Suprapubic skin (tissue), 4 donors: ENCODE measurements around the gene CPT1B. TPM values are rescaled to one million over a fixed set of nuclear protein-coding genes. Genes with fewer than 3 reads are reported as not detected.

Experiments
- DNase-seq, 2 donors: peaks; one replicate each; pipeline ENCODE4 v3.0.0-alpha.2; 2019; ENCODE audit warnings: low spot score in 2 of 2
- H3K27ac ChIP-seq: fragments of 200-600 bp; sonication (generic); one replicate; pipeline ENCODE4 v1.5.1; 2019
- H3K27me3 ChIP-seq: fragments of 200-600 bp; sonication (generic); one replicate; pipeline ENCODE4 v1.5.1; 2019
- H3K36me3 ChIP-seq: fragments of 200-600 bp; sonication (generic); one replicate; pipeline ENCODE4 v1.5.1; 2019
- H3K4me1 ChIP-seq: fragments of 200-600 bp; sonication (generic); one replicate; pipeline ENCODE4 v1.5.1; 2019
- H3K4me3 ChIP-seq: fragments of 200-600 bp; sonication (generic); one replicate; pipeline ENCODE4 v1.5.1; 2019; ENCODE audit warnings: mild to moderate bottlenecking
- H3K9me3 ChIP-seq: fragments of 200-600 bp; sonication (generic); one replicate; pipeline ENCODE4 v1.5.1; 2019
- EP300 ChIP-seq: sonication (generic); formaldehyde crosslinking; IDR thresholded peaks from one replicate; pipeline ENCODE4 v1.6.1; 2017; ENCODE audit warnings: antibody characterized with exemption
- POLR2A ChIP-seq, 2 donors: fragments of 450-650 bp; IDR thresholded peaks; one replicate each; pipeline ENCODE4 v1.6.1; 2017; ENCODE audit warnings: antibody characterized with exemption in 2 of 2, mild to moderate bottlenecking in 2 of 2, moderate library complexity in 2 of 2
- POLR2AphosphoS5 ChIP-seq, 3 donors: sonication (generic); formaldehyde crosslinking; IDR thresholded peaks; one replicate each; pipeline ENCODE4 v1.6.1; 2017; ENCODE audit warnings: antibody characterized with exemption in 3 of 3
- WGBS: methylation state at CpG from one replicate; pipeline ENCODE4 v1.1.5; 2018; 5-methylcytosine and 5-hydroxymethylcytosine counted together
- total RNA-seq, 4 donors: library from RNA; depleted of rRNA; stranded (reverse); fragments of >200 nt; gene quantifications; one replicate each; pipeline ENCODE4 v1.1.0, GENCODE V29; 2016
- TF ChIP-seq, protein P1 (sequence below), 2 donors: fragments of 200-600 bp in 1 of 2; fragments of 450-650 bp in 1 of 2; sonication (generic) in 1 of 2; IDR thresholded peaks; one replicate each; pipeline ENCODE4 v1.5.1; 2016 to 2019; ENCODE audit warnings: antibody characterized with exemption in 2 of 2, mild to moderate bottlenecking in 1 of 2, moderate library complexity in 1 of 2

CPT1B gene
- total RNA-seq, 4 donors from 2014 or later, result 12.7 to 46.6 (median 19.2) TPM

DNA sequence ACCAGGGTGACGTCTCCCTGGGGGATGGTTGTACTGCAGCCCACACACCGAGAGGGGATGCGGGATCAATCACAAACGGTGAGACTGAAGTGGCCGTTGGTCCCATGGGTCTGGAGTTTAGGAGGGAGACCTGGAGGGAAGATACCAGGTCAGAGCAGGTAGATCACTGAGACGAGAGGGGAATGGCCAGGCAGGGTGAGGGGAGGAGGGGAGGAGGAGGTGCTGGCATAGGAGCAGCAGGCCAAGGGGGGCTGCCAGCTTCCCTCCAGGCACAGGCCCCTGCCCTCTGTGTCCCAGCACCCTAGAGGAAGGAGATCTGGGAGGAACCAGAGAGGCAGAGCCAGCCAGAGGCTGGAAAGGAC is 29.4 kb upstream of the CPT1B start:
- 71% methylated on average over 6 of the region's 6 CpGs for WGBS
- Histone ChIP-seq H3K4me3 (no peak overlapping the region), H3K36me3 (no peaks in the 10 kb centered on the region), H3K4me1 (peaks cover 7% of the 10 kb centered on the region), H3K27ac (no peak overlapping the region), H3K9me3 (no peaks in the 10 kb centered on the region), H3K27me3 (peaks cover 68% of the 10 kb centered on the region)
- no peak for DNase-seq
- TF ChIP-seq POLR2A (IDR thresholded peaks at IDR 0.05) (no peak), EP300 (no peak), POLR2AphosphoS5 (IDR thresholded peaks at IDR 0.05) (no peak)
- TF ChIP-seq, protein P1, sequence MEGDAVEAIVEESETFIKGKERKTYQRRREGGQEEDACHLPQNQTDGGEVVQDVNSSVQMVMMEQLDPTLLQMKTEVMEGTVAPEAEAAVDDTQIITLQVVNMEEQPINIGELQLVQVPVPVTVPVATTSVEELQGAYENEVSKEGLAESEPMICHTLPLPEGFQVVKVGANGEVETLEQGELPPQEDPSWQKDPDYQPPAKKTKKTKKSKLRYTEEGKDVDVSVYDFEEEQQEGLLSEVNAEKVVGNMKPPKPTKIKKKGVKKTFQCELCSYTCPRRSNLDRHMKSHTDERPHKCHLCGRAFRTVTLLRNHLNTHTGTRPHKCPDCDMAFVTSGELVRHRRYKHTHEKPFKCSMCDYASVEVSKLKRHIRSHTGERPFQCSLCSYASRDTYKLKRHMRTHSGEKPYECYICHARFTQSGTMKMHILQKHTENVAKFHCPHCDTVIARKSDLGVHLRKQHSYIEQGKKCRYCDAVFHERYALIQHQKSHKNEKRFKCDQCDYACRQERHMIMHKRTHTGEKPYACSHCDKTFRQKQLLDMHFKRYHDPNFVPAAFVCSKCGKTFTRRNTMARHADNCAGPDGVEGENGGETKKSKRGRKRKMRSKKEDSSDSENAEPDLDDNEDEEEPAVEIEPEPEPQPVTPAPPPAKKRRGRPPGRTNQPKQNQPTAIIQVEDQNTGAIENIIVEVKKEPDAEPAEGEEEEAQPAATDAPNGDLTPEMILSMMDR (IDR thresholded peaks at IDR 0.05), result no peak

DNA sequence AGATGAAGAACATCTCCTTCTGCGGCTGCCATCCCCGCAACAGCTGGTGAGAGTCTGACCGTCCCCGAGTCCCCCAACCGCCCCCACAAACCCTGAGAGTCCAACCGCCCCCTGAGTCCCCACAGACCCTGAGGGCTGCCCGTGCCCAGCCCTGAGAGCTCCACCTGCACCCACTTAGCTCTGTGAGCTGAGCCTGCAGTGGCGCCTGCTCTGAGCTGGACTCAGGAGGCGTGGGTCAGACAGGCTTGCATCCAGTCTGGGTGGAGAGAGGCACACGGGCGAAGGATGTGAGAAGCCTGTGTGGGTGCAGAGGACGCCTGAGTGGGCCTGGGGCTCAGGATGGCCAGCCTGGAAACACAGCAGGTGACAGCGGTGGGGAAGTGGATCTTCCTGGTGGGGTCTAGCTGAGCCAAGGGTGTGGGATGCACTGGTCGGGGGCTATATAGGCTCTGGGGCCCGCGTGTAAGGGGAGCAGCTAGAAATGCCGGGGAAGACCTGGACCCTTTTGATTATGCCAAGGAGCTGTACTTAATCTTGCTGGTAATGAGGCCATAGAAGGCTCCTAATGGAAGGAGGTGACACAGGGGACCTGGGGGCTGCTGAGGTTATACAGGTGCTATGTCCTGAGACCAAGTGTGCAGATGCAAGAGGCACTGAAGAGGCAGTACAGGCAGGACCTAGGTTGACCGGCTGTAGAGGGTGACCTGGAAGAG is 28.9 kb upstream of the CPT1B start:
- H3K4me3 ChIP-seq, result no peak overlapping the region
- DNase-seq, result no peak
- TF ChIP-seq POLR2A (IDR thresholded peaks at IDR 0.05) (no peak), POLR2AphosphoS5 (IDR thresholded peaks at IDR 0.05) (no peak), EP300 (no peak)
- TF ChIP-seq, protein P1 (IDR thresholded peaks at IDR 0.05), result no peak
- H3K27me3 ChIP-seq, result peaks cover 67% of the 10 kb centered on the region
- 82% methylated on average over 13 of the region's 18 CpGs for WGBS
- no peak overlapping the region for H3K27ac ChIP-seq
- peaks cover 5% of the 10 kb centered on the region for H3K4me1 ChIP-seq
- no peaks in the 10 kb centered on the region for H3K36me3 ChIP-seq
- no peaks in the 10 kb centered on the region for H3K9me3 ChIP-seq

DNA sequence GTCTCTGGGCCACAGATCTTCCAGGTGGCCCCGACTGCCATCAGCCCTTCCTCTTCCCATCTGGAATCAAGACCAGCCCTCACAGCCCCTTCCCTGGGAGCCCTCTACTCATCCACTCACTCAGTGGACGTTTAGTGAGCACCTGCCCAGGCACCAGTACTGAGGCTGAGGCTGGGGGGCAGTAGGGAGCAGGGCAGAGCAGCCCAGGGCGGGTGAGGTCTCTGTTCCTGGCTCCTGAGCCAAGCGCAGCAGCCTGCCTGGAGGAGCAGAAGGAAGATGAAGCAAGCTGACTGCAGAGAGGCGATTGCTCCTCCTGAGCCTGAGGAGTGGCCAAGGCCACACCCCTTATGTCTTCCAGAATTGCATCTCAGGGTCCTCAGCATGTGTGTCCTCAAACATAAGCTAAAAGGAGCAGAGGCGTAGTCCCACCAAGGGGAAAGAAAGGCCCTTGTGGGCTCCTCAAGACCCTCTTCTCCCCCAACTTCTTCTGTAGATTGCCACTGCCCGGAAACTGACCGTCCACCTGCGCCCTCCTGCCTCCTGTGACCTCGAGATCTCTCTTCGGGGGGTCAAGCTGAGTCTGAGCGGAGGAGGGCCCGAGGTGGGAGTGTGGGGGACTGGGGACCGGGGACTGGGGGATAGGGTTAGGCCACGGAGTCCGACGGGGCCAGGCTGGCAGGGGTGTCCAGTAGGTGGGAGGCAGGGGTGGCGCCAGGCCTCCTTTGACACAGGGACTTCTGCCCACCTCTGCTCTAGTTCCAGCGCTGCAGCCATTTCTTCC is 28.1 kb upstream of the CPT1B start:
- 71% methylated on average over 14 of the region's 19 CpGs for WGBS
- TF ChIP-seq POLR2A (IDR thresholded peaks at IDR 0.05) (no peak), EP300 (no peak), POLR2AphosphoS5 (IDR thresholded peaks at IDR 0.05) (no peak)
- TF ChIP-seq, protein P1 (IDR thresholded peaks at IDR 0.05), result no peak
- no peak overlapping the region for H3K27ac ChIP-seq
- H3K36me3 ChIP-seq, result no peaks in the 10 kb centered on the region
- DNase-seq, result peak in 1 of 2 donors; percentile 31
- H3K27me3 ChIP-seq, result peaks cover 74% of the 10 kb centered on the region
- H3K9me3 ChIP-seq, result no peaks in the 10 kb centered on the region
- no peak overlapping the region for H3K4me3 ChIP-seq
- H3K4me1 ChIP-seq, result peaks cover 5% of the 10 kb centered on the region

DNA sequence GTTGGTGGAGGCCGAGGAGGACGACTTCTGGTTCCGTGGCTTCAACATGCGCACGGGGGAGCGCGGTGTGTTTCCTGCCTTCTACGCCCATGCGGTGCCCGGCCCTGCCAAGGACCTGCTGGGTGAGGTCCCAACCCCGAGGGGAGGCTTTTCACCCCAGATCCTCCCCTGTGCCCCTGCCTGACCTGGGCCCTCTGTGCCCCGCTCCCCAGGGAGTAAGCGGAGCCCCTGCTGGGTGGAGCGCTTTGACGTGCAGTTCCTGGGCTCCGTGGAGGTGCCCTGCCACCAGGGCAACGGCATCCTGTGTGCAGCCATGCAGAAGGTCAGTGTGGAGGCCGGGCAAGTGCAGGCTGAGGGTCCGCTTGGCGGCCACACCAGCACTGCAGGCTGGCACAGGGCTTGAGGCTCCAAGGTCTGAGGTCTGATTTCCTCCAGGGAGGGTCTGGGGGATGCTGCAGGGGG is 27.4 kb upstream of the CPT1B start:
- H3K27ac ChIP-seq, result no peak overlapping the region
- no peak overlapping the region for H3K4me3 ChIP-seq
- 92% methylated on average over 15 of the region's 20 CpGs for WGBS
- peaks cover 11% of the 10 kb centered on the region for H3K4me1 ChIP-seq
- H3K36me3 ChIP-seq, result no peaks in the 10 kb centered on the region
- peaks cover 80% of the 10 kb centered on the region for H3K27me3 ChIP-seq
- H3K9me3 ChIP-seq, result no peaks in the 10 kb centered on the region
- TF ChIP-seq POLR2AphosphoS5 (IDR thresholded peaks at IDR 0.05) (no peak), POLR2A (IDR thresholded peaks at IDR 0.05) (no peak), EP300 (no peak)
- TF ChIP-seq, protein P1 (IDR thresholded peaks at IDR 0.05), result no peak
- peak in 1 of 2 donors; percentile 53 for DNase-seq

DNA sequence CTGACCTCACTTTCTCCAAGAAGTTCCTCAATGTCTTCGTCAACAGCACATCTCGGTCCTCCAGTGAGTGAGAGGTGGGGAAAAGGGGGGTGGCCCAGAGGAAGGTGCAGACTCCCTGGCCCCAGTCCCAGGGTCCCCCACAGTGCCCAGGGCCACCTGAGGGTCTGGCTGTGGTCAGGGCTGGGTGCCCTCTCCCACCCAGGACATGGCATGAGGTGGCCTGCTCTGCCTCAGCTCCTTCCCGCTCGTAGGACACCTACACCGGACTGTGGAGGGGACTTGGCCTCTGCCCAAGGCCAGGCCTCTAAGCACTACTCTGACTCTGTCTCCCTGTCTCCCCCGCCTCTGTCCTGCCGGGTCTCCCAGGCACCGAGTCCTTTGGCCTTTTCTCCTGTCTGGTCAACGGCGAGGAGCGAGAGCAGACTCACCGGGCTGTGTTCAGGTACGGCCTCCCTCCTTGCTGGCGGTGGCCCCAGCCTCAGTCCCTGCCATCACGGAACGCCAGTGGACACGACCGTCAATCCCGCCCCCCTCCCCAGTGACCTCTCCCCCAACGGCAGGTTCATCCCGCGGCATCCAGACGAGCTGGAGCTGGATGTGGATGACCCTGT is 26.9 kb upstream of the CPT1B start:
- Histone ChIP-seq H3K27me3 (peaks cover 80% of the 10 kb centered on the region), H3K4me1 (peaks cover 14% of the 10 kb centered on the region), H3K36me3 (no peaks in the 10 kb centered on the region), H3K9me3 (no peaks in the 10 kb centered on the region), H3K27ac (no peak overlapping the region), H3K4me3 (no peak overlapping the region)
- DNase-seq, result no peak
- 83% methylated on average over 13 of the region's 23 CpGs for WGBS
- TF ChIP-seq EP300 (no peak), POLR2A (IDR thresholded peaks at IDR 0.05) (no peak), POLR2AphosphoS5 (IDR thresholded peaks at IDR 0.05) (no peak)
- TF ChIP-seq, protein P1 (IDR thresholded peaks at IDR 0.05), result no peak
